ENCODE results near the gene IKZF1. TPM values are rescaled to one million over a fixed set of nuclear protein-coding genes. Genes with fewer than 3 reads are reported as not detected.

IKZF1 gene
- 0.94 TPM for total RNA-seq

GRCh38 chr7:50304129-50304910 is at the start of gene IKZF1:
IKZF1 (plus strand) TSS chr7:50304716; CDS start chr7:50319062, 14,346 bp downstream.

GRCh38 chr7:50449881-50450589 is 145.5 kb downstream of the IKZF1 start, which contains the start of gene FIGNL1:
FIGNL1 (minus strand) TSS chr7:50450350; CDS start chr7:50447287, 3,063 bp downstream.

Small RNA genes lying within 50 kb of the gene (small RNA-seq; reads per million reads assigned to genes)
- gene RNU6-1091P (ENCODE audit: low replicate concordance), result not detected

Other genes with a start within 250 kb of the IKZF1 start
- gene ZPBP, start 211.5 kb upstream of the IKZF1 start, total RNA-seq, result not detected
- gene FIGNL1, start 145.6 kb downstream of the IKZF1 start, total RNA-seq, result 43.8 TPM

All from parietal lobe (tissue), 2 donors.